GM19455 (cell line): ENCODE measurements around the gene GPR107.

Experiments used
- ATAC-seq: cut with Tn5 transposase; IDR thresholded peaks from one replicate; pipeline ENCODE4 v1.9.1; 2021; ENCODE audit not compliant: unreplicated experiment

GPR107 gene

DNA sequence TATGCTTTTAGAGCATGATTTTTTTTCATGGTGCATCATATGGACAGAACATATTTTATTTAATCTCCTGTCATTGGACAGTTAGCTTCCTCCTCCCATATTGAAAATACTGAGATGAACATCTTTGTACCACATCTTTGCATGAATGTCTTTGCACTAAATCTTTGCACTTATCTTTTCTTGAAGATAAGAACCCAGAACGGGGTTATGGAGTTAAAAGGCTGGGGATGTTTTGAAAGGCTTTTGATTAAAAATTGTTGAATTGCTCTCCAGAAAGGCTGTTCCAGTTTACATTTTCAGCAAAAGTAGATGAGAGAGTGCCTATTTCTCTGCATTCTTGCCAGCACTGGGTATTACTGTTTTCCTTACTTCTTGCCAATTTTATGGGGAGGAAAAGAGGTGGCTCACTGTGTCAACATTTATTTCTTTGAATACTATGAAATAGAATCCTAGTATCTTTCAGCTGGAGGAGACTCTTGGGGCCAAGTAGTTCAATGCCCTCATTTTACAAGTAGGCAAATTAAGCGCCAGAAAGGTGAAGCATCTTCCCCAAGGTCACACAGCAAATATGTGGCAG lies 125.7 kb downstream of the GPR107 start:
- ATAC-seq = no peak

DNA sequence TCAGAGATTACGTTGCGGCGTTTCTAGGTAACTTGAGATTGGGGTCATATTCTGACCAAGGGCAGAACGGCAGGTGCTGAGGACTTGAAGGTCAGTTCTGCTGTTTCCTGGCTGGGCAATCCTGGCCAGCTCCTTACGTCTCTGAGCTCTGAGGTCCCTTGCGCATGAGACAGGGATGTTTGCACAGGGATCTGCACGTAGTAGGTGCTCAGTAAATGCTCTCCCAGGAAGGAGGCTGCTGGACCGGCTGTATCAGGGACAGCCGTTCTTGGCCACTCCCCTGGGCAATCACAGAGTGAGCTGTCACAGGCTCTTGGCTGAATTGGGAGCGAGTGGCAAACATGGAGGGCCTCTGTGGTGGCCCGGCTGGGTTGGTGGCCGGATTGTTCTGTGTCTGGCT lies 126.8 kb downstream of the GPR107 start:
- ATAC-seq = no peak

DNA sequence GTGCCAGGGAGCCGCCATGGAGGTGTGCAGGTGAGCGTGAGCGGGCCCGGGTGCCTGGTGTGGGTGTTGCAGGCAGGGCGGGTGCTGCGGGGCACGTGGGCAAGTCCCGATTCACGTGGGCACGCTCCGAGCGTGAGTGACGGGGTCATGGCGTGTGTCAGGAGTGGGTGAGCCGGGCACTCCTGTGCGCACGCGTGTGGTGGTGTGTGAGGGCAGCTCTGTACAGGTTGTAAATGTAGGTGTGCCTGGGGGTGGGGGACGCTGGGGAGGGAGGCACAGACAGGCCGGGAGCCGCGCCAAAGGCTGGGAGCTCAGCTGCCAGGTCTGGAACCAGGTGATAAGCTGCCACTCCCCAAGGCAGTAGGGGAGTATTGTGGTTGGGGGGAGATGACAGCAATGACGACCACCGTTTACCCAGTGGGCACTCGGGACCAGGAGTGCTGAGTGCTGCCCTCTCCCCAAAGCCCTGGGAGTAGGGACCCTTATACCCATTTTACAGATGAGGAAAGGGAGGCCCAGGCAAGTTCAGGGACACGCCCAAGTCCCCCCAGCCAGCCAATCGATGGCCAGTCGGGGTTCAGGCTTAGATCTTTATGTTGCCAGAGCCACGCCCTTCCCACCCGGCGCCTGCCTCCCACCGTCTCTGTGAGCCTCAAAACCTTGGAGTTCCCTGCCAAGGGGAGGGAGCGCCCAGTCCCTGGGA lies 128.1 kb downstream of the GPR107 start:
- no peak for ATAC-seq

DNA sequence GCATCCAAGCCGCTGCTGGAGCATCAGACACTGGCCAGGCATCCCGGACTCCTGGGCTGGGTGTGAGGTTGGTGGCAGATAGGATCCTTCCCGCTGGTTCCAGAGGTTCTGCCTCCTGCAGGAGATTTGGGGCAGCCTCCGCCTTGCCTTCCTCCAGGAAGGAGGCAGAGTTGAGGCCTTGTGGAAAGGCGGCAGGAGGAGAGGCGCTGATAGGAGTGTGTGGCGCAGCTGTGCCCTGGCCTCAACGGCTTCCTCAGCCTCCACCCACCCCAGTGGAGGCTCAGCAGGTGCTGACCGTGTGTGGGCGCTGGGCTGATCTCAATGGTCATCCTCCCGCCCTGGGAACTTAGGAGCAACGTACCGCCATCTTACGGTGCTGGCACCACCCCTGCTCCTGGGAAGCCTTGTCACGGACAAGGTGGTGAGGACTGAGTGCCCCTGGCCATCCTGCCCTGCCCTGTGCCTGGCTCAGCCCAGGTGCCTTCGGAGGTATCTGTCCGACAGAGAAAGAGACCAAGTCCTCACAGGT lies 128.7 kb downstream of the GPR107 start:
- ATAC-seq = no peak

DNA sequence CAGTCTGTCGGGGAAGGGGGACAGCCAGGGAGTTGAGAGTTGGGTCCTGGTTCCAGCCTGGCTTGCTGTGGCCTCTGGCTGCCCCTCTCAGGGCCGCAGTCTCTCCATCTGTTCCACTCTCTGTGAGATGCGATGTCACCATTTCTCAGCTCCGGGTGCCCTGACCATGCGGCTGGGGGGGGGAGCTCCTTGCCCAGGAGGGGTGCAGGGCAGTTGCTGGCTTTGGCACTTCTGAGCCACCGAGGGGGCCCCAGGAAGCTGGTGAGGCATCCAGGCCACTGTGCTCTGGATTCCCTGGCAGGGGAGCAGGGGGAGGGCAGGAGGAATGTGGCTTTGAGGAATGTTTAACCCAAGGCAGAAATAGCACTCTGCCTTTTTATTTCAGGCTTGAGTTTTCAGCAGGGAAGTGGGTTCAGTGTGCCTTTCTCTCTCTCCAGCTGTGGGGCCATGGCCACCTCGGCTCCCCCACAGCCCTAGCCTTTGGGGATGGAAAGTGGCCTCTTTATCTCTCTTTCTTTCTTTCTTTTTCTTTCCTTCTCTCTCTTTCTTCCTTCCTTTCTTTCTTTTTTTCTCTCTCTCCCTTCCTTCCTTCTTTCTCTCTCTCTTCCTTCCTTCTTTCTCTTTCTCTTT lies 129.5 kb downstream of the GPR107 start:
- ATAC-seq = no peak

DNA sequence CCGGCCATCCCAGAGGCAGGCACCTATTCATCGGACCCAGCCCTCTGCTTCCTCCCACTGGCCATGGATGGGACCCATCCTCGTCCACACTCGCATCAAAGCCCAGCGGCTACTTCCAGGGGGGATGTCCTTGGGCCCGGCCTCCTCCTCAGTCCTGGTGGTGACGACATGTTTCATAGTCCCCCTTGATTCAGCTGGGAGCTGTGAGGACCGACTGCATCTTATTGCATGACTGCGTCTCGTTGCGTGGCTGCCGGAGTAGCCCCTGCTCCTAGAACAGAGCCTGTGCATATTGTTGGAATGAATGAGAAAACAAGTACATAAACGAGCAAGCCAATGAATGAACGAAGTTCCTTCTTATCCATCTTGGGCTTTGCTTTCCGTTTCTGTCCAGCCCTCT lies 131.3 kb downstream of the GPR107 start:
- no peak for ATAC-seq

DNA sequence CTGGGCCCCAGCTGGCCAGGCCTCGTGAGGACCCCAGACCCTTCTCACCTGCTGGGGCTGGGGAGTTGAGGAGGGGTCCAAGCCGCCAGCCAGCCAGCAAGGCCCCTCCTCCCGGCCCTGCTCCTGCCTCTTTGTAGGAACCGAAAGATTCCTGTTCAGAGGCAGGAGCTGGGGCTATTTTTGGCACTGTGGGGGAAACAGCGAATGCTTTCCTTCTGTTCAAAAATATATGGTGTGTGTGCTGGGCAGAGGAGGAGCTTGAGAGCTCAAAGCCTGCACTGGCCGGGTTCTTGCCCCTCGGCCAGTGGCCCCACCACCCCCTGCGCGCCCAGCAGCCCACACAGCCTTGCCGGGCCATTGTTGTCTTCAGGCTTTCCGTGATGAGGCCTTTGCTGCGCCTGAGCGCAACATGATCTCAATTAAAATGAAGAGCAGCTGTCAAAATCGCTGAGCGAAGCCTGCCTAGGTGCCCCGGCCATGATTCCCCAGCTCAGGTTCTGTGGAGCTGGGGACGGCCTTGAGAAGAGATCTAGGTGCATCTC lies 131.9 kb downstream of the GPR107 start:
- ATAC-seq = no peak

DNA sequence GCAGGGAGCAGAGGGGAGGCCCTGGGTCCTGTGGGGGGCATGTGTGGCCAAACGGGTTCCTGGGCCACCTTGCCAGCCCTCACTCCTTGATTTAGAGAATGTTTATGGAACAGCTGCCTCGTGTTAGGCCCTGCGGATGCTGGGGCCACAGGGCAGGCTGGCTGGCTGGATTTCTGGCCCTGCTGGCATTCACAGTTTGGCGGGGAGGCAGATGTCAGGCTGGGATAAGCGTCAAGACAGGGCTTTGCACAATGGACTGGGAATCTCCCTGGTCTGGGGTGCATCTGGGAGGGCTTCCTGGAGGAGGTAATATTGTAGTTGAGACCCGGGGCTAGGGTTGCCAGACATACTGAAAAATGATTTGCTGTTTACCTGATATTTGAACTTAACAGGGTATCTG lies 132.3 kb downstream of the GPR107 start:
- no peak for ATAC-seq

DNA sequence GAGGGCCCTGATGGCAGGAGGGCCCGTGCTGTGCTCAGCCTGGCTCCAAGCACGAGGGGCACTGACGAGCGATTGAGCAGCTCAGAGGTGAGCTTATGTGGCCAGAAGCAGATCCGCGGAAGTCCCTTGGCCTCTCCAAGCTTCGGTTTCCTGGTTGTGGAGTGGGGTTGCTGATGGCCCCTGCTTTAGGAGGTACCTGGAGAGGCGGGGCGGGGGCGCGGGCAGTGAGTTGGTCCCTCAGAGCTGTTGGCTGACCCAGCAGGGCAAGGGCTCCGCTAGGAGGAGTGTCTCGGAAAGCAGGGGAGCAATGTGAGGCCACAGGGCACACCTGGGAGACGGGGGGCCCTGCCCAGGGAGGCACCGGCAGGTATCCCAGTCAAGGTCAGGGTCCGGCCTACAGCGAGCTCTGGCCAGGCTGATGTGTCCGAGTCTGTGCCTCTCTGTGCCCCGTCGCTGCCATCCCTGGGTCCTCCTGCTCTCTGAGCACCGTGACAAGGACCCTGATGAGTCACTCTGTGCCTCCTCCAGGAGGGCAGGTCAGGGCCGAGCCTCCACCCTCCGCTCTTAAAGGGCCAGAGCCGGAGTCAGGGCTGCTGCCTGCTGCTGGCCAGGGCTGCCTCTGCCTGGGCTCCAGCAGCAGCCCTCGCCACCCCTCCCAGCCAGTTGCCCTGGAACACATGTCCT lies 133.3 kb downstream of the GPR107 start:
- no peak for ATAC-seq

DNA sequence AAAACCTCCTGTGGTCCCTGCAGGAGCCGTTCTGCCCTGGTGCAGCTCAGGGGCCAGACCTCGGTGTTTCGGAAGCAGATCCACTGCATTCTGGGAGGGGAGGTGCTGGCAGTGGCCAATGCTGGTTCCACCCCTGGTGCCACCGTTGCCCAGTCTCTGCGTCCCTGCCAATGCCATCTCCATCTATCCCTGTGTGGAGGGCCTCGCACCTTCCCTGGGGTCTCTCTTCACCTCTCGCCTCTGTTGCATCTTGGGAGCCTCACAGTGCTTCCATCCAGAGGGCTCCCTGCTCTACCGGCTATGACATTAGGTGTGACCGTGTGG lies 133.8 kb downstream of the GPR107 start:
- no peak for ATAC-seq

DNA sequence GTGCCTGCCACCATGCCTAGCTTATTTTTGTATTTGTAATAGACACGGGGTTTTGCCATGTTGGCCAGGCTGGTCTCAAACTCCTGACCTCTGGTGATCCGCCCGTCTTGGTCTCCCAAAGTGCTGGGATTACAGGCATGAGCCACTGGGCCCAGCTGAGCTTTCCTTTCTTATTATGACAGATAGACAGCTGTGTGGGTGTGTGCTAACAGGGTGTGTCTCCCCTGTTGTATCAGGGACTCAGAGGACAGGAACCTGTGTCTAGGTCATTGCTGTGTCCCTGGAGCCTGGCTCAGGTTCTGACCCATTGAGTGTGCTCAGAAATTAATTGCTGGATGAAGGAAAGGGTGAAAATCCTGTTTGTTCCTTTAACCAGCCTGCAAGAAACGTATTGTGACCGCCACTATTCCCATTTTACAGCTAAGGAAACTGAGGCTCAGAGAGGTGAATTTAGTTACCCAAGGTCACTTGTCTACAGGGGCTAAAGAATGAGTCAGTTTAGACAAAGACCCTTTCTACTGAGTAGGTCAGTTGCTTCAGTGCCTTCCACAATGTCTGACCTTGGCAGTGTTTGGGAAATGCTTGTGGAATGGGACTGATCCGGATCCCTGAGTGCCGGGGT lies 135.3 kb downstream of the GPR107 start:
- no peak for ATAC-seq
